HepG2 (cell line): ENCODE measurements around the gene CSNK1D. TPM values are rescaled to one million over a fixed set of nuclear protein-coding genes. Genes with fewer than 3 reads are reported as not detected.

Experiments
- AGO1 ChIP-seq: fragments of 200-400 bp; formaldehyde crosslinking; IDR thresholded peaks from 2 replicates; pipeline ENCODE4 v1.6.1; 2017; ENCODE audit warnings: mild to moderate bottlenecking, low read depth, low read length, moderate library complexity; ENCODE audit not compliant: poor library complexity, severe bottlenecking
- CAMTA2 ChIP-seq: sonication (generic); formaldehyde crosslinking; IDR thresholded peaks from 2 replicates; pipeline ENCODE4 v1.4.0; 2020; ENCODE audit warnings: mild to moderate bottlenecking, missing genetic modification reagents, borderline replicate concordance
- CBX1 ChIP-seq: IDR thresholded peaks from one replicate; pipeline ENCODE4 v1.6.1; 2016; ENCODE audit warnings: antibody characterized with exemption, low read depth
- CC2D1A ChIP-seq: sonication (generic); formaldehyde crosslinking; IDR thresholded peaks from 2 replicates; pipeline ENCODE4 v1.8.1; 2023; ENCODE audit warnings: mild to moderate bottlenecking, missing genetic modification reagents
- IKZF1 ChIP-seq: fragments of 450-650 bp; IDR thresholded peaks from 2 replicates; pipeline ENCODE4 v1.7.1; 2016
- LCORL ChIP-seq, 2 experiments: fragments of 450-650 bp in 1 of 2; sonication (generic) in 1 of 2; formaldehyde crosslinking in 1 of 2; IDR thresholded peaks; 2 replicates each; pipeline versions ENCODE4 v1.5.0 to v1.6.1; 2017 to 2020; ENCODE audit warnings: antibody characterized with exemption in 1 of 2, missing genetic modification reagents in 1 of 2
- LRRFIP1 ChIP-seq: sonication (generic); formaldehyde crosslinking; conservative IDR thresholded peaks from 2 replicates; pipeline ENCODE4 v1.4.0; 2020; ENCODE audit warnings: missing genetic modification reagents
- MBNL3 ChIP-seq: fragments of 250-450 bp; sonication (Bioruptor Pico); conservative IDR thresholded peaks from 2 replicates; pipeline ENCODE4 v1.8.0; 2022; ENCODE audit warnings: mild to moderate bottlenecking, inconsistent platforms
- REPIN1 ChIP-seq: sonication (generic); formaldehyde crosslinking; IDR thresholded peaks from 2 replicates; pipeline ENCODE4 v1.8.0; 2022; ENCODE audit warnings: missing genetic modification reagents, low read depth, mild to moderate bottlenecking, borderline replicate concordance
- RFX1 ChIP-seq: fragments of 450-650 bp; IDR thresholded peaks from 2 replicates; pipeline ENCODE4 v1.6.1; 2017
- RFXAP ChIP-seq: sonication (generic); formaldehyde crosslinking; IDR thresholded peaks from 2 replicates; pipeline ENCODE4 v1.4.0; 2020; ENCODE audit warnings: missing genetic modification reagents, borderline replicate concordance
- SOX13 ChIP-seq, 3 experiments: fragments of 450-650 bp in 1 of 3; sonication (generic) in 1 of 3; formaldehyde crosslinking in 1 of 3; IDR thresholded peaks in 2 of 3; conservative IDR thresholded peaks in 1 of 3; 2 replicates each; pipeline versions ENCODE4 v1.5.0 to v1.6.1; 2016 to 2020; ENCODE audit warnings: antibody characterized with exemption in 1 of 3, mild to moderate bottlenecking in 1 of 3, missing compliant biosample characterization in 1 of 3, missing genetic modification reagents in 1 of 3, moderate library complexity in 1 of 3
- TEAD3 ChIP-seq: optimal IDR thresholded peaks from 2 replicates; pipeline ENCODE3; 2016; ENCODE audit warnings: borderline replicate concordance
- ZC3H4 ChIP-seq: sonication (generic); formaldehyde crosslinking; IDR thresholded peaks from 2 replicates; pipeline ENCODE4 v1.4.0; 2020; ENCODE audit warnings: missing genetic modification reagents, borderline replicate concordance
- ZNF30 ChIP-seq: sonication (generic); formaldehyde crosslinking; IDR thresholded peaks from 2 replicates; pipeline ENCODE4 v1.5.0; 2020; ENCODE audit warnings: mild to moderate bottlenecking, missing genetic modification reagents
- ZNF329 ChIP-seq: sonication (generic); formaldehyde crosslinking; IDR thresholded peaks from 2 replicates; pipeline ENCODE4 v1.9.0; 2021; ENCODE audit warnings: low read depth, mild to moderate bottlenecking, missing genetic modification reagents
- ZNF33A ChIP-seq: sonication (generic); formaldehyde crosslinking; IDR thresholded peaks from 2 replicates; pipeline ENCODE4 v1.5.1; 2020; ENCODE audit warnings: missing genetic modification reagents, mild to moderate bottlenecking, moderate library complexity, borderline replicate concordance
- ZNF350 ChIP-seq: sonication (generic); formaldehyde crosslinking; IDR thresholded peaks from 2 replicates; pipeline ENCODE4 v1.4.0; 2020; ENCODE audit warnings: mild to moderate bottlenecking, low read depth, missing genetic modification reagents, borderline replicate concordance
- ZNF776 ChIP-seq: sonication (generic); formaldehyde crosslinking; IDR thresholded peaks from 2 replicates; pipeline ENCODE4 v1.4.0; 2020; ENCODE audit warnings: mild to moderate bottlenecking, missing genetic modification reagents
- polyA plus RNA-seq, 8 experiments: library from polyadenylated mRNA; depleted of rRNA in 3 of 8; stranded (reverse) in 7 of 8; unstranded in 1 of 8; fragments of >200 nt; fragmentation: Illumina TruSeq in 4 of 8; extraction: Trizol in 4 of 8; gene quantifications; 2 replicates each; pipeline versions ENCODE4 v1.2.1 to v1.2.3, GENCODE V29; 2011 to 2016; ENCODE audit warnings: low read depth in 4 of 8, missing spikeins in 1 of 8, mixed read lengths in 1 of 8; ENCODE audit not compliant: insufficient read depth in 1 of 8
- total RNA-seq, 5 experiments: library from RNA; depleted of rRNA; stranded (reverse); fragments of >200 nt; fragmentation: Illumina TruSeq; extraction: Trizol; gene quantifications; 2 replicates each; pipeline ENCODE4 v1.2.3, GENCODE V29; 2016; ENCODE audit warnings: low read depth in 1 of 5
- TF ChIP-seq, protein P1 (sequence below): IDR thresholded peaks from 2 replicates; pipeline ENCODE4 v1.6.1; 2016
- TF ChIP-seq, protein P2 (sequence below): sonication (generic); formaldehyde crosslinking; IDR thresholded peaks from 2 replicates; pipeline ENCODE4 v1.5.1; 2020; ENCODE audit warnings: mild to moderate bottlenecking, missing genetic modification reagents, borderline replicate concordance

Gene CSNK1D
- total and polyA plus RNA-seq, 2 of the 13 experiments (the other 11 are each of a cell fraction or from before 2014, with no cell fraction given) = 31.5 to 128 TPM

DNA sequence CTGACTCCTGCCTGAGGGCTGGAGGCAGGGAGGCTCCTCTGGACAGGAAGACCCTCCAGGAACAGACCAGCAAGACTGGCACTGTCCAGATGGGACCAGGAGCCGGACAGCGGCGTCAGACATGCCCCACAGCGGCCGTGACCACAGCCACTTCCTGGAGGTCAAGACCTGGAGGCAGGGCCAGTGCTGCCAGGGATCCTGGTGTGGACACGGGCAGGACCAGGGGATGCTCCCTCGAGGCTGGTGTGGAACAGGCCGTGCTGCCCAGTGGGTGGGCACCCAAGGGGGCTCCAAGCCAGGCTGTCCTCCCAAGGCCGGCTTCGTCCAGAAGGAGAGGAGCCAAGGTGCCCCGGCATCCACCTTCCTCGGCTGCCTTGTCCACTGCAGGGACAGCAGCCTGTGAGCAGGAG, 56.4 kb downstream of the CSNK1D start (continued):
- TF ChIP-seq, protein P1, sequence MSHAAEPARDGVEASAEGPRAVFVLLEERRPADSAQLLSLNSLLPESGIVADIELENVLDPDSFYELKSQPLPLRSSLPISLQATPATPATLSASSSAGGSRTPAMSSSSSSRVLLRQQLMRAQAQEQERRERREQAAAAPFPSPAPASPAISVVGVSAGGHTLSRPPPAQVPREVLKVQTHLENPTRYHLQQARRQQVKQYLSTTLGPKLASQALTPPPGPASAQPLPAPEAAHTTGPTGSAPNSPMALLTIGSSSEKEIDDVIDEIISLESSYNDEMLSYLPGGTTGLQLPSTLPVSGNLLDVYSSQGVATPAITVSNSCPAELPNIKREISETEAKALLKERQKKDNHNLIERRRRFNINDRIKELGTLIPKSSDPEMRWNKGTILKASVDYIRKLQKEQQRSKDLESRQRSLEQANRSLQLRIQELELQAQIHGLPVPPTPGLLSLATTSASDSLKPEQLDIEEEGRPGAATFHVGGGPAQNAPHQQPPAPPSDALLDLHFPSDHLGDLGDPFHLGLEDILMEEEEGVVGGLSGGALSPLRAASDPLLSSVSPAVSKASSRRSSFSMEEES = no peak; the same call in 1 of the 2 replicates
- no peak for TF ChIP-seq TEAD3
- TF ChIP-seq ZNF776 (CRISPR knock-in tag) = no peak
- TF ChIP-seq LRRFIP1 (CRISPR knock-in tag) = no peak
- no peak for TF ChIP-seq REPIN1 (CRISPR knock-in tag)
- TF ChIP-seq ZNF33A = no peak
- no peak for TF ChIP-seq ZNF329 (CRISPR knock-in tag)
- TF ChIP-seq CAMTA2 (CRISPR knock-in tag) = no peak
- 0 out of 2 replicates have a peak, but pooled peaks have one; percentile 39 for TF ChIP-seq RFXAP (CRISPR knock-in tag)
- no peak for TF ChIP-seq IKZF1
- TF ChIP-seq RFX1 = no peak
- TF ChIP-seq MBNL3 = no peak
- TF ChIP-seq CC2D1A = no peak
- no peak for TF ChIP-seq CBX1
- TF ChIP-seq AGO1 = no peak
- TF ChIP-seq, protein P2, sequence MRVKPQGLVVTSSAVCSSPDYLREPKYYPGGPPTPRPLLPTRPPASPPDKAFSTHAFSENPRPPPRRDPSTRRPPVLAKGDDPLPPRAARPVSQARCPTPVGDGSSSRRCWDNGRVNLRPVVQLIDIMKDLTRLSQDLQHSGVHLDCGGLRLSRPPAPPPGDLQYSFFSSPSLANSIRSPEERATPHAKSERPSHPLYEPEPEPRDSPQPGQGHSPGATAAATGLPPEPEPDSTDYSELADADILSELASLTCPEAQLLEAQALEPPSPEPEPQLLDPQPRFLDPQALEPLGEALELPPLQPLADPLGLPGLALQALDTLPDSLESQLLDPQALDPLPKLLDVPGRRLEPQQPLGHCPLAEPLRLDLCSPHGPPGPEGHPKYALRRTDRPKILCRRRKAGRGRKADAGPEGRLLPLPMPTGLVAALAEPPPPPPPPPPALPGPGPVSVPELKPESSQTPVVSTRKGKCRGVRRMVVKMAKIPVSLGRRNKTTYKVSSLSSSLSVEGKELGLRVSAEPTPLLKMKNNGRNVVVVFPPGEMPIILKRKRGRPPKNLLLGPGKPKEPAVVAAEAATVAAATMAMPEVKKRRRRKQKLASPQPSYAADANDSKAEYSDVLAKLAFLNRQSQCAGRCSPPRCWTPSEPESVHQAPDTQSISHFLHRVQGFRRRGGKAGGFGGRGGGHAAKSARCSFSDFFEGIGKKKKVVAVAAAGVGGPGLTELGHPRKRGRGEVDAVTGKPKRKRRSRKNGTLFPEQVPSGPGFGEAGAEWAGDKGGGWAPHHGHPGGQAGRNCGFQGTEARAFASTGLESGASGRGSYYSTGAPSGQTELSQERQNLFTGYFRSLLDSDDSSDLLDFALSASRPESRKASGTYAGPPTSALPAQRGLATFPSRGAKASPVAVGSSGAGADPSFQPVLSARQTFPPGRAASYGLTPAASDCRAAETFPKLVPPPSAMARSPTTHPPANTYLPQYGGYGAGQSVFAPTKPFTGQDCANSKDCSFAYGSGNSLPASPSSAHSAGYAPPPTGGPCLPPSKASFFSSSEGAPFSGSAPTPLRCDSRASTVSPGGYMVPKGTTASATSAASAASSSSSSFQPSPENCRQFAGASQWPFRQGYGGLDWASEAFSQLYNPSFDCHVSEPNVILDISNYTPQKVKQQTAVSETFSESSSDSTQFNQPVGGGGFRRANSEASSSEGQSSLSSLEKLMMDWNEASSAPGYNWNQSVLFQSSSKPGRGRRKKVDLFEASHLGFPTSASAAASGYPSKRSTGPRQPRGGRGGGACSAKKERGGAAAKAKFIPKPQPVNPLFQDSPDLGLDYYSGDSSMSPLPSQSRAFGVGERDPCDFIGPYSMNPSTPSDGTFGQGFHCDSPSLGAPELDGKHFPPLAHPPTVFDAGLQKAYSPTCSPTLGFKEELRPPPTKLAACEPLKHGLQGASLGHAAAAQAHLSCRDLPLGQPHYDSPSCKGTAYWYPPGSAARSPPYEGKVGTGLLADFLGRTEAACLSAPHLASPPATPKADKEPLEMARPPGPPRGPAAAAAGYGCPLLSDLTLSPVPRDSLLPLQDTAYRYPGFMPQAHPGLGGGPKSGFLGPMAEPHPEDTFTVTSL (CRISPR knock-in tag) = no peak; the same call in 1 of the 2 replicates
- TF ChIP-seq ZC3H4 (CRISPR knock-in tag) = peak; percentile 64; the same call in 1 of the 2 replicates
- no peak for TF ChIP-seq LCORL (IDR thresholded peaks at IDR 0.05)
- TF ChIP-seq LCORL (CRISPR knock-in tag; IDR thresholded peaks at IDR 0.05) = no peak
- TF ChIP-seq ZNF350 = no peak
- TF ChIP-seq ZNF30 (CRISPR knock-in tag) = no peak
- TF ChIP-seq SOX13 (IDR thresholded peaks at IDR 0.05) = no peak
- TF ChIP-seq SOX13 (CRISPR knock-in tag; conservative IDR thresholded peaks at IDR 0.05 in 1 of 2, IDR thresholded peaks at IDR 0.05 in 1 of 2) = no peak
